Upper lobe of left lung (tissue), 4 donors: ENCODE data around the gene POLG.

Source experiments
- EP300 ChIP-seq, 4 donors: sonication (generic); formaldehyde crosslinking; IDR thresholded peaks; one replicate each; pipeline ENCODE4 v1.5.1; 2017; ENCODE audit warnings: antibody characterized with exemption in 4 of 4, control low read depth in 2 of 4
- TF ChIP-seq, protein P1 (sequence below), 6 experiments: fragments of 450-650 bp in 4 of 6; fragments of 200-600 bp in 2 of 6; sonication (generic) in 2 of 6; IDR thresholded peaks; one replicate each; pipeline ENCODE4 v1.5.1; 2016 to 2019; ENCODE audit warnings: antibody characterized with exemption in 6 of 6

DNA sequence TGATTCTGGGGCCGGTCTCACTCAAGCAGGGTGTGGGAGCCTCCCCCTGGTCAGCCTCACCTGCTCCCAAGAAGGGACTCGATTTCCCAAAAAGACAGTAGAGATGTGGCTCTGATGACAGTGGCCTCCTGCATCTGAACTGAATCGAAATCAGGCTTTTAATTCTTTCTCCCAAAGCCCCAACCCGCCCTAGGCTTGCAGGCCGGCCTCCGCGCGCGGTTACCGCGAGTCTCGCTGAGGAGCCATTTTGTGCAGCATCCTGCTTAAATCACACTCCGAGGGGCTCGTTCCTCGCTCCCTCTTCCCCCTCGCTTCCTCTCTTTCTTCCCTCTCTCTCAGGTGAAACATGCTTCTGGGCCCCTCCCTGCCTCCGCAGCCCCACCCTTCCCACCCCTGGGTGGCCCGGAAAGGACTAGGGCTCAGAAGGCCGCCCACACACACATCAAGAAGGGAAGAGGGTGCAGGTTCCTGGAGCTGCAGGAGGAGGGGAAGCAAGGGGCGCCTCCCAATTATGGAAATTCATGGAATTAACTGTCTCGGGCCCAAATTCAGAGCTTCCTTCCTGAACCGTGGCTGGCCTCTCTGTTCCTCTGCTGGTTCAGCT is 30.9 kb upstream of the POLG start:
- TF ChIP-seq, protein P1, sequence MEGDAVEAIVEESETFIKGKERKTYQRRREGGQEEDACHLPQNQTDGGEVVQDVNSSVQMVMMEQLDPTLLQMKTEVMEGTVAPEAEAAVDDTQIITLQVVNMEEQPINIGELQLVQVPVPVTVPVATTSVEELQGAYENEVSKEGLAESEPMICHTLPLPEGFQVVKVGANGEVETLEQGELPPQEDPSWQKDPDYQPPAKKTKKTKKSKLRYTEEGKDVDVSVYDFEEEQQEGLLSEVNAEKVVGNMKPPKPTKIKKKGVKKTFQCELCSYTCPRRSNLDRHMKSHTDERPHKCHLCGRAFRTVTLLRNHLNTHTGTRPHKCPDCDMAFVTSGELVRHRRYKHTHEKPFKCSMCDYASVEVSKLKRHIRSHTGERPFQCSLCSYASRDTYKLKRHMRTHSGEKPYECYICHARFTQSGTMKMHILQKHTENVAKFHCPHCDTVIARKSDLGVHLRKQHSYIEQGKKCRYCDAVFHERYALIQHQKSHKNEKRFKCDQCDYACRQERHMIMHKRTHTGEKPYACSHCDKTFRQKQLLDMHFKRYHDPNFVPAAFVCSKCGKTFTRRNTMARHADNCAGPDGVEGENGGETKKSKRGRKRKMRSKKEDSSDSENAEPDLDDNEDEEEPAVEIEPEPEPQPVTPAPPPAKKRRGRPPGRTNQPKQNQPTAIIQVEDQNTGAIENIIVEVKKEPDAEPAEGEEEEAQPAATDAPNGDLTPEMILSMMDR (IDR thresholded peaks at IDR 0.05), result no peak
- no peak for TF ChIP-seq EP300 (IDR thresholded peaks at IDR 0.05)
